HepG2 (cell line): ENCODE results near the gene LGR6. TPM values are rescaled to one million over a fixed set of nuclear protein-coding genes. Genes with fewer than 3 reads are reported as not detected.

ENCODE experiments used
- ARHGAP35 ChIP-seq: sonication (generic); formaldehyde crosslinking; IDR thresholded peaks from 2 replicates; pipeline ENCODE4 v1.9.0; 2022; ENCODE audit warnings: mild to moderate bottlenecking, inconsistent platforms, moderate library complexity, missing genetic modification reagents, borderline replicate concordance
- ARID2 ChIP-seq: sonication (generic); formaldehyde crosslinking; IDR thresholded peaks from 2 replicates; pipeline ENCODE4 v1.8.1; 2022; ENCODE audit warnings: mild to moderate bottlenecking, missing genetic modification reagents, borderline replicate concordance
- ARID5B ChIP-seq: IDR thresholded peaks from 2 replicates; pipeline ENCODE4 v1.4.0; 2020; ENCODE audit warnings: mild to moderate bottlenecking, missing genetic modification reagents
- ETV6 ChIP-seq: sonication (generic); formaldehyde crosslinking; conservative IDR thresholded peaks from 2 replicates; pipeline ENCODE4 v1.4.0; 2020; ENCODE audit warnings: missing genetic modification reagents
- FOSL1 ChIP-seq: sonication (generic); formaldehyde crosslinking; IDR thresholded peaks from 2 replicates; pipeline ENCODE4 v1.9.0; 2021; ENCODE audit warnings: missing genetic modification reagents, borderline replicate concordance
- IKZF4 ChIP-seq: sonication (generic); formaldehyde crosslinking; IDR thresholded peaks from 2 replicates; pipeline ENCODE4 v1.5.1; 2020; ENCODE audit warnings: borderline replicate concordance, mild to moderate bottlenecking, low read depth, missing genetic modification reagents; ENCODE audit errors: not compliant biosample characterization
- IRF9 ChIP-seq: sonication (generic); formaldehyde crosslinking; IDR thresholded peaks from 2 replicates; pipeline ENCODE4 v1.8.0; 2022; ENCODE audit warnings: missing genetic modification reagents, mild to moderate bottlenecking, borderline replicate concordance
- MED1 ChIP-seq: sonication (generic); formaldehyde crosslinking; IDR thresholded peaks from 2 replicates; pipeline ENCODE4 v1.4.0; 2020; ENCODE audit warnings: missing genetic modification reagents
- MYPOP ChIP-seq: sonication (generic); formaldehyde crosslinking; IDR thresholded peaks from 2 replicates; pipeline ENCODE4 v1.8.1; 2023; ENCODE audit warnings: mild to moderate bottlenecking, moderate library complexity, missing genetic modification reagents
- POLR2AphosphoS2 ChIP-seq: IDR thresholded peaks from 2 replicates; pipeline ENCODE4 v1.6.1; 2011; ENCODE audit warnings: low read depth, low read length, improper control_type of control experiment
- RXRB ChIP-seq: IDR thresholded peaks from 2 replicates; pipeline ENCODE4 v1.6.1; 2016; ENCODE audit warnings: borderline replicate concordance, missing genetic modification reagents, missing compliant biosample characterization
- SALL1 ChIP-seq: sonication (generic); formaldehyde crosslinking; IDR thresholded peaks from 2 replicates; pipeline ENCODE4 v1.8.0; 2022; ENCODE audit warnings: mild to moderate bottlenecking, missing genetic modification reagents
- SIX1 ChIP-seq: sonication (generic); formaldehyde crosslinking; IDR thresholded peaks from 2 replicates; pipeline ENCODE4 v1.4.0; 2020; ENCODE audit warnings: missing genetic modification reagents, borderline replicate concordance
- SP140L ChIP-seq: sonication (generic); formaldehyde crosslinking; IDR thresholded peaks from 2 replicates; pipeline ENCODE4 v1.4.0; 2020; ENCODE audit warnings: missing genetic modification reagents, borderline replicate concordance
- TMF1 ChIP-seq: sonication (generic); formaldehyde crosslinking; IDR thresholded peaks from 2 replicates; pipeline ENCODE4 v1.8.1; 2022; ENCODE audit warnings: low read depth, missing genetic modification reagents
- ZBTB26 ChIP-seq: IDR thresholded peaks from 2 replicates; pipeline ENCODE4 v1.6.1; 2016; ENCODE audit warnings: missing compliant biosample characterization, missing genetic modification reagents, borderline replicate concordance
- ZNF280D ChIP-seq: sonication (generic); formaldehyde crosslinking; IDR thresholded peaks from 2 replicates; pipeline ENCODE4 v1.5.1; 2020; ENCODE audit warnings: mild to moderate bottlenecking, missing genetic modification reagents
- ZNF772 ChIP-seq: sonication (generic); formaldehyde crosslinking; IDR thresholded peaks from 2 replicates; pipeline ENCODE4 v1.5.0; 2020; ENCODE audit warnings: mild to moderate bottlenecking, missing genetic modification reagents
- polyA plus RNA-seq, 8 experiments: library from polyadenylated mRNA; depleted of rRNA in 3 of 8; stranded (reverse) in 7 of 8; unstranded in 1 of 8; fragments of >200 nt; fragmentation: Illumina TruSeq in 4 of 8; extraction: Trizol in 4 of 8; gene quantifications; 2 replicates each; pipeline versions ENCODE4 v1.2.1 to v1.2.3, GENCODE V29; 2011 to 2016; ENCODE audit warnings: low read depth in 4 of 8, missing spikeins in 1 of 8, mixed read lengths in 1 of 8; ENCODE audit not compliant: insufficient read depth in 1 of 8
- total RNA-seq, 5 experiments: library from RNA; depleted of rRNA; stranded (reverse); fragments of >200 nt; fragmentation: Illumina TruSeq; extraction: Trizol; gene quantifications; 2 replicates each; pipeline ENCODE4 v1.2.3, GENCODE V29; 2016; ENCODE audit warnings: low read depth in 1 of 5

LGR6 gene
- total and polyA plus RNA-seq, 2 of the 13 experiments (the other 11 are each of a cell fraction or from before 2014, with no cell fraction given): 0.07 TPM; not detected in 1

- peak; percentile 60; the same call in 1 of the 2 replicates for TF ChIP-seq MYPOP
- TF ChIP-seq SP140L (CRISPR knock-in tag): no peak
- TF ChIP-seq IRF9 (CRISPR knock-in tag): peak; percentile 63; the same call in 1 of the 2 replicates
- no peak for TF ChIP-seq ARID2 (CRISPR knock-in tag)
- TF ChIP-seq SALL1: peak; percentile 76
- no peak; the same call in 1 of the 2 replicates for TF ChIP-seq ETV6 (CRISPR knock-in tag)
- no peak; the same call in 1 of the 2 replicates for TF ChIP-seq ARHGAP35
- TF ChIP-seq TMF1 (CRISPR knock-in tag): no peak
- no peak for TF ChIP-seq SIX1
- peak; percentile 4; the same call in 1 of the 2 replicates for TF ChIP-seq ARID5B (CRISPR knock-in tag)
- no peak; the same call in 1 of the 2 replicates for TF ChIP-seq FOSL1 (CRISPR knock-in tag)
- no peak for TF ChIP-seq ZNF280D (CRISPR knock-in tag)
- no peak for TF ChIP-seq ZBTB26 (CRISPR knock-in tag)
- peak; percentile 59 for TF ChIP-seq IKZF4 (CRISPR knock-in tag)
- TF ChIP-seq ZNF772 (CRISPR knock-in tag): no peak
- TF ChIP-seq POLR2AphosphoS2: no peak
- TF ChIP-seq RXRB (CRISPR knock-in tag): peak; percentile 96; the same call in 1 of the 2 replicates
- peak; percentile 49; the same call in 1 of the 2 replicates for TF ChIP-seq MED1 (CRISPR knock-in tag)
These were observed 155.1 kb downstream of the LGR6 start, which contains the start of gene PPP1R12B (continued) for GRCh38 chr1:202348509-202349205.
